ENCODE data around the gene IL20RA.

DNA sequence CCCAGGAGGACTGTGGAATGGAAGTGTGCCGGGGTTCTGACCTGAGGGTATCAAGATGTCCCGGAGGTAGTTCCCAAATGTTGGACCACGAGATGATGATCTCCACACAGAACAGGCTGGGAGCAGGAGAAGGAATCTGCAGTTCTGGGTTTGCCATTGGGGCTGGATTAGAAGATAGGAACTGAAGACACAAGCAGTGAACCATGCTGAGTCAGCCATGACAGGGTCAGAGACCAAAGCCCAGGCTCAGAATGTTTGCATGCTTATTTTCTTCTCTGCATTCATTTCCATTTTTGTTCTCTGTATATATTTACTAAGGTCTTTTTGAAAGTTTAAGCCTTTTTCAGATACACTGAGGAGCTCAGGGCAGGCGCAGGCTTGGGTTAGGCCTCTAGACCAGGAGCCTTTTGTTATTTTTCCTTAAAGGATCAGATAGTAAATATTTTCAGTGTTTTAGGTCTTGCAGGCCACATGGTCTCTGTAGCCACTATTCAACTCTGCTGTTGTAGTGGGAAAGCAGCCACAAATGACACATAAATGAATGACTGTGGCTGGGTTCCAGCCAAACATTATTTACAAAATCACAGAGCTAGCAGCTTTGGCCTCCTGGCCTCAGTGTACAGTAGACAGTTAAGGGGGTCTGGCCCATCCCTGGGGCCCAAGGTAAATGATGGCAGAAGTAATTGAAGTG is 94.2 kb downstream of the IL20RA start:
- no peak for TF ChIP-seq POLR2A (IDR thresholded peaks at IDR 0.05)
- TF ChIP-seq, protein P1, sequence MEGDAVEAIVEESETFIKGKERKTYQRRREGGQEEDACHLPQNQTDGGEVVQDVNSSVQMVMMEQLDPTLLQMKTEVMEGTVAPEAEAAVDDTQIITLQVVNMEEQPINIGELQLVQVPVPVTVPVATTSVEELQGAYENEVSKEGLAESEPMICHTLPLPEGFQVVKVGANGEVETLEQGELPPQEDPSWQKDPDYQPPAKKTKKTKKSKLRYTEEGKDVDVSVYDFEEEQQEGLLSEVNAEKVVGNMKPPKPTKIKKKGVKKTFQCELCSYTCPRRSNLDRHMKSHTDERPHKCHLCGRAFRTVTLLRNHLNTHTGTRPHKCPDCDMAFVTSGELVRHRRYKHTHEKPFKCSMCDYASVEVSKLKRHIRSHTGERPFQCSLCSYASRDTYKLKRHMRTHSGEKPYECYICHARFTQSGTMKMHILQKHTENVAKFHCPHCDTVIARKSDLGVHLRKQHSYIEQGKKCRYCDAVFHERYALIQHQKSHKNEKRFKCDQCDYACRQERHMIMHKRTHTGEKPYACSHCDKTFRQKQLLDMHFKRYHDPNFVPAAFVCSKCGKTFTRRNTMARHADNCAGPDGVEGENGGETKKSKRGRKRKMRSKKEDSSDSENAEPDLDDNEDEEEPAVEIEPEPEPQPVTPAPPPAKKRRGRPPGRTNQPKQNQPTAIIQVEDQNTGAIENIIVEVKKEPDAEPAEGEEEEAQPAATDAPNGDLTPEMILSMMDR (IDR thresholded peaks at IDR 0.05): no peak
